Activated CD8-positive, alpha-beta memory T cell treated with anti-CD3 and anti-CD28 coated beads for 48 hours (primary cell): Measurements from ENCODE around the gene TMOD3.
"Not testable (repeated sequence)": the region's sequence is repeated elsewhere in the genome, so short reads cannot be mapped to it uniquely, and the experiment has no call there.

ENCODE experiments used
- DNase-seq, 3 experiments: peaks; one replicate each; pipeline ENCODE4 v3.0.0-alpha.2; 2020; ENCODE audit warnings: low read depth in 2 of 3, low spot score in 2 of 3

The TMOD3 gene

GRCh38 chr15:51863131-51863530 lies 33.7 kb downstream of the TMOD3 start:
- DNase-seq, result no peak

DNA sequence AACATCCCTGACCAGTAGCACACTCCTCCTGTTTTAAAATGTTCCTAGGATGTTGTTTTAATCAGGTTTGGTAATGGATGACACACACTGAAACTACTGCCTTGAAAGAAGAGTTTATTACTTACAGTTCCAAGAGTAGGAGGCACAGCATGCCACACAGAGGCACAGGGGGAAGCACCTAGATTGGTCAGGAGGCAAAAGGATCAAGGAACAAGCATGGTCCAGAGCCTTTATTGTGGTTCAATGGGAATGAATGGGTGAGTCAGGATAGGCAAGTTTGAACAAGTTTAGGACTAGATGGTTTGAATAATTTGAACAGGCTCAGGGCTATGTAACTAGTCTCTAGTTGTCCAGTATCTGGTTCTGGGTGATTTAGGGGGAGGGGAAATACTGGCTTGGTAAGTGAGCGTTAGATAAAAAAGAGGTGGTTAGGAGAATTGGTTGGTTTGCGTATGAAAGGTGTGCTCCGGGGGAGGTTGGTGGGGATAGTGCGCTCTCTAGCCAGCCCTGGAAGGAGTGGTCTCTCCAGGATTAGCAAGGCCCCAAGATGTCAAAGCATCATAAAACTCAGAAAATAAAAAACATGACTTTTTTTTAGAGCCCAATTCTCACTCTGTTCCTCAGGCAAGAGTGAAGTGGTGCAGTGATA lies 35.1 kb downstream of the TMOD3 start:
- no peak for DNase-seq

DNA sequence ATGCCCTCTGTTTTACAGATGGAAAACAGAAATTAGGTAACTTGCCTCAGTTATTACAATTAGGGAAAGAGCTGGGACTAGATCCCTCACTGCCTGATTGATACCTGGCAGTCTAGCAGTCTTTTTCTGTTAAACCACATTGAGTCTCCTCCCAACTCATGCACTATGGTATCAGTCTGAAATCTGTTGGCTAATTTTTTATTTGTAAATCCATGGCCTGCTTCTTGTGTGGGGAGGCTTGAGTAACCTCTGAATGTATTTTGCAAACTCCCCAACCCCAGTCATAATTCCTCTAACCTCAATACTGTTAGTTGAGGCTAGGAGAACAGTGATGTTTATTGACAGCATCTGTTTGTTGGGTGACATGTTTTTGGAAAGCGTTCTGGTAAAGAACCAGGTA lies 35.9 kb downstream of the TMOD3 start:
- no peak for DNase-seq

- DNase-seq, result no peak
Measured at GRCh38 chr15:51866161-51866560, 36.7 kb downstream of the TMOD3 start.

GRCh38 chr15:51866751-51867150 lies 37.3 kb downstream of the TMOD3 start:
- no peak for DNase-seq

DNA sequence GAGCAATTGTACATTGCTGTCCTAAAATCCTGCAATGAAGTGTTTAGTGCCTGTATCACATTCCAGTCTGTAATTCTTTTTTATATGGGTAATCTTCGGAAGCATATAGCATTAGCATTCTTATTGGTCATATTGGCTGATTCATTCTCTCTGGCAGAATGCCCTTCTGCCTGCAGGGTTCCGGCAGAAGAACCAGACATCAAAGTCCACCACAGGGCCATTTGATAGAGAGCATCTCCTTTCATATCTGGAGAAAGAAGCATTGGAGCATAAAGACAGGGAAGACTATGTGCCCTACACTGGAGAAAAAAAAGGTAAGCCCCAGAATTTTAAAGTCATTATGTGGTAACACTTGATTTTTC lies 39.6 kb downstream of the TMOD3 start:
- DNase-seq, result no peak

DNA sequence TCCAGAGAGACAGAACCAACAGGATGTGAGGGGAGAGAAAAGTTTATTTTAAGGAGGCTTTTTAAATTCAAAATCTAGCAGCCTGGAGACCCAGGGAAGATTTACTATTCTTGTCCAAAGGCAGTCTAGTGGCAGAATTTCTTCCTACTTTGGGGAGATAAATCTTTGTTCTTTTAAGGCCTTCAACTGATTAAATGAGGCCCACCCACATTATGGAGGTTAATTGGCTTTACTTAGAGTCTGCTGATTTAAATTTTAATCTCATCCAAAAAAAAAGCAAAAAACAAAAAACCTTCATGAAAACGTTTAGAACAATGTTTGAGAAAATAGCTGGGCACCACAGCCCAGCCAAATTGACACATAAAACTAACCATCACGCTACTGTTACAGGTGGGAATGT lies 41.3 kb downstream of the TMOD3 start:
- DNase-seq, result no peak

DNA sequence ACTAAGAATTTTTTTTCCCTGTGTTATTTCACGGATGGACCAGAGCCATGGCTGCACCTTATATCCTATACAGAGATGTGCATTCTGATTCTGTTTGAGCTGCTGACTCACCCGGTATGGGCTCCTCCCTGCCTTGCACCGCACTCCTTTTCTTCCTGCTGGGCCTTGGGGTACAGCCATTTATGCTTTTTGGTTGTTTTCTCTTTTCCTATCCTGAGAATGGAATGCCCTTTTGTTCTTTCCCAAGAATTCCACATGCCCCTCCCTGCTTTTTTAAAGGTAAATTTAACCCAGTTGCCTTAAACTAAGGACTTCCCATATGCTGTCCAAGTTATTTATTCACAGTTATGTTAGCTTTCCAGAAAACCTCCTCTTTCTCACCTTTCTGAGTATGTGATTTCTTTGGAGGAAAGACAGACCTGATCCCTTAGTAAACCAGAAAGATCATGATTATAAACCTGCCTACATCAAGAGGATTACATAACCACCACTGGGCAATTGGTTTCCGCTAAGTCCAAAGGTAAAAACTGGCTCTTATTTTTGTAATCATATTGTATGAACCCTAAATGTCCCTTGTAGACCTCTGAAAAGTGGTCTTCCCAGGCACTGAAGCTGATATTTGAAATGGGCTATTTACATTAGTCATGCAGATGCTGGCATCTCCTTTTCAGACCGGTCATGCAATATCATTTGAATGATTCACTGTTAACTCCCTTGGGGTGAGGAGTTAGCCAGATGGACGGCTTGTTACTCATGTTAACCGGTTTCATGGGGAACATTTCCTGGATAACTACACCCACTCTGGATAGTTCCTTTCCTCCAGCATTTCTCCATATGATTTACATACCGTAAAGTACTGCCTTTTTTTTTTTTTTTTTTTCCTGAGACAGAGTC lies 45.5 kb downstream of the TMOD3 start:
- no peak for DNase-seq

GRCh38 chr15:51876169-51876568 lies 46.7 kb downstream of the TMOD3 start:
- DNase-seq, result no peak

DNA sequence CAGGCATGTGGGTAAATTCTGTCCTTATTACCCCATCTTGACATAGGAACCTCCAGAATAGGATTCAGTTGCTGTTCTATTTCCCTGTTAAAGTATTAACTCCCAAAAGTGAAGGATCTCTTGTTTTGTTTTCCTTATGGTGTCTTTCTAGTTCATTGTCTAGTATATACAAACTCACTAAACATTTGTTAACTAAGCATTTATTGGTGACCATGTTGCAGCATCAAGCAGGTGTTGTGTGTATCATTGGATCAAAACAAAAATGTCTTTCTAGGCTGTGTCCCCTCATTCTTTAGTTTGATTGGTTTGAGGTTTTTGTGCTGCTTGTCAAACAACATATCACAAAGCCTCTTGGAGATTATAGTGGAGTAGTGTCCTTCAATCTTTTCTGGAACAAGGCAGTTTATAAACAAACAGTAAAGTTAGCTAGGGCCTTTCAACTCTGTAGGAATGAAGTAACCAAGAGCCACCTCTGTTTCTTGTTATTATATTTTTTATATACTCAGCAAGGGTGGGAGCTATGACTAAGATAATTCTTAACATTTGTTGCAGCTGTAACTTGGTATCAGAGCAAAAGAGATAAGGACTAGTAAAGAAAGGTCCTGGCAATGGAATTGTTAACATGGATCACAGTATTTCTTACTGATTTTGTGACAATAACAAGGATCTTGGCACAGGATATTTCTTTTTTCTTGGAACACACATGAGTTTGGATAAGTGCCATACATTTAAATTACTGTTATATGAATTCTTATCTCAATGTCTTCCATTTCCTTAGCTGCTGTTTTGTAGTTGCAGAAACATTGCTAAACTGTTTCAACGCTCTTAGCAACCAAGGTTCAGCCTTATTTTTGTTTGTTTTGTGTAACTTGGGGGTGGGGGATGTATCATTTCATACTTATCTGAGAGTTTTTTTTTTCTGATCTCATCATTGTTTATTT lies 49.3 kb downstream of the TMOD3 start:
- DNase-seq, result no peak

DNA sequence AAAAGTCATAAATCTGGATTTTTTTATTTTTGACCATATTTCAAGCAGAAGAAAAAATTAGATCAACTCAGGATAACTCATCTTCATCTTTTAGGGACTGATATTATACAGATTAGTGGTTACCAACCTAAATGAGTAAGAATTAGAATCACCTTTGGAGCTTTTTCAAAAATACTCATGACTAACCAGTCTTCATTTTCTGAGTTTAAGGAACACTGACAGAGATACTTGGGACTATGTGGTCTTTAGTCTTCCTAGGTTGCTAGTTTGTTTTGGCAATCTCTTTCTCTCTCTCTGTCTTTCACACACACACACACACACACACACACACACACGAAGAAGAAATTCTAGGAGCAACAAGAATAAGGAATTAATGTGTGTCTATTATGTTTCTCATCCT lies 50.1 kb downstream of the TMOD3 start:
- DNase-seq, result no peak

- DNase-seq, result no peak
Measured at GRCh38 chr15:51883271-51883837, 53.9 kb downstream of the TMOD3 start.

DNA sequence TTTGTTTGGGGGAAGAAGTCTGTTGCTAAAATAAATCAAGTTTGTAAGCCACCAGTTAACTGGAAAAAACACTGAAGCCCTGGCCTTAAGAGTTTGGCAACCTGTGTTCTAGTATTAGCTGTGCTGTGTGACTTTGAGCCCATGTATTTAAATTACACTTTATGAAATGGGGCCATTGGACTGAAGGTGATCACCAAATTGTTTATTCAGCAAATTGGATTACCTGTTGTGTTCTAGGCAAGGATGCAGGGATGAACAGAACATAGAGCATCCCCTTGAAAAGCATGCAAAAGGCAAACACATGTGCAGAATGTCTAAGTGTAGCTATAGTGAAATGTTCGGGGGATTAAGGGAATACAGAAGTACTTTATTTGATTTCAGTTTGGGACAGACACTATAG lies 54.6 kb downstream of the TMOD3 start:
- DNase-seq, result no peak

GRCh38 chr15:51884517-51885236 lies 55.2 kb downstream of the TMOD3 start:
- DNase-seq, result no peak

GRCh38 chr15:51885758-51886157 lies 56.3 kb downstream of the TMOD3 start:
- DNase-seq, result not testable (repeated sequence)

DNA sequence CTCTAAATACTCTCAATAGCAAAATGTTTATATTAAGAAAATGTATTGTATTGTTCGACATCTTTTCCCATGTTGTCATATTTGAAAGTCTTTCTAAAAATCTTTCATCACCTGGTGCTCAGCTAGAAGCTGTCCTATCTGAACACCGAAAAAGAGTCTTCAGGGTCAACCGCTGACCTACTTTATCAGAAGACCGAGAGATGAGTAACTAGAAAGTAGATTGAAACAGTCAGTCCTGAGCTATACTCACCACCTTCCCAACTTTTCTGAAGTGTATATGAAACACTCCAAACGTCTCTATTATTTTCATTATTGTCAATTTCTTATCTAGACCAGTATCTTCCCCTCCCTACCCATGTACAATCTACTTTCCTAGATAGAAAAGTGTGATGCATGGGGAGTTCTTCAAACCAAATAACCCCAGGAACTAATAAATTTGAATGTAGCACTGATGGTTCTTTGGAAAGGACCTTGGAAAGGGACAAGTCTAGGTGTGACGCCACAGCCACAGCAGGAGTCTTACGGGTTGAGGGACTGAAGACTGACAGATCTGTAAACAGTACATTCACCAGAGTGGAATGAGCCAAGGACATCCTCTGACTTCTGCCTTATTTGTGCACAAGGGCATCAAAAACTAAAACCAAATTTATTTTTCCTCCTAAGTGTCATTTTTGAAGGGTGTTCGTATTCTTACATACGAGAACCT lies 58.6 kb downstream of the TMOD3 start:
- DNase-seq, result no peak

DNA sequence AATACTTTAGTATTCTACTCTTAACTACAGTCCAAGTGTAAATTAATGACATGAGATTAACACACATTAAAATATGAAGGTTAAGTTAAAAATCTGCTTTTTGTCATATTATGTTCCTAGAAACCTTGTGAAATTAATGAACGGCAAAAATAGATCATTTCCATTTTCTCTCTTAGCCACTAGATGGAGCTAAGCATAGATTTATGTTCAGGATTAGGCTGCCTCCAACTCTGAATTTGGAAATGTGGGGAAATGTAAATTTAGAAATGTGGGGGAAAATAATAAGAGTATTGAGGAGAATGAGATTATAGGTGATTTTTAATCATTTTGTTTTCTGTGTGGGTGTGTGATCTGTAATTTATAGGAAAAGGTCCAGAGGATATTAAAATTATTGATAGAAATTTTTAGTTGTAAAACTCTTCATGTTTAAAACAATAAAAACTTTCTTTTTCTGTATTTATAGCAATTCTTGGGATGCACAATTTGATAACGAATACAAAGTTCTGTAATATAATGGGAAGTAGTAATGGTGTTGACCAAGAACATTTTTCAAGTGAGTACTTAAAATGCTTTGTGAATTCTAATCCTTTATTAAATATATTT lies 59.2 kb downstream of the TMOD3 start:
- DNase-seq, result no peak

DNA sequence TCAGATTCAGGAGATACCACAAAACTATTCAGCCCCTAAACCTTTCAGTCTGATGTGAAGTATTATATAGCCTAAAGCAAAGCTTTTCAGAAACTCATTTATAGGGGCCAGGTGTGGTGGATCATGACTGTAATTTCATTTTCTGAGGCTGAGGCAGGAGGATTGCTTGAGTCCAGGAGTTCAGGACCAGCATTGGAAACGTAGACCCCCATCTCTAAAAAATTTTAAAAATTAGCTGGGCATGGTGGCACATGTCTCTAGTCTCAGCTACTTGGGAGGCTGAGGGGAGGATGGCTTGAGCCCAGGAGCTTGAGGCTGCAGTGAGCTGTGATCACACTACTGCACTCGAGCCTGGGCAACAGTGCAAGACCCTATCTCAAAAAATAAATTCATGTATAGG lies 60.0 kb downstream of the TMOD3 start:
- no peak for DNase-seq

GRCh38 chr15:51904421-51904820 lies 75.0 kb downstream of the TMOD3 start:
- no peak for DNase-seq

DNA sequence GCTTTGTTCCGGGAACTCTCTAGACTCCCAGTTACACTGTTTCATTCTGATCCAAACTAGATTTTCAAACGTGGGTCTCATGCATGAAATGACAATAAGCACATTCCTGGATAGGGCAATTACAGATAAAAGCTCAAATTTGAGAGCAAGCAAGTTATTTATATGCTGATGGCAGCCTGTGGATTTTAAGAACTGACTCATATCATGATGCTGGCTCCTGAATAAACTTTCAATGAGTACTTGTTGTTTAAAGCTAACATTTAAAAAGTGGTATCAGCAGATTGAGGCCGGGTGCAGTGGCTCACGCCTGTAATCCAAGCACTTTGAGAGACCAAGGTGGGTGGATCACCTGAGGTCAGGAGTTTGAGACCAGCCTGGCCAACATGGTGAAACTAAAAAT lies 75.5 kb downstream of the TMOD3 start:
- DNase-seq, result no peak
